Esophagus squamous epithelium (tissue), 5 donors: Measurements from ENCODE around the gene OR4K1. TPM values are rescaled to one million over a fixed set of nuclear protein-coding genes. Genes with fewer than 3 reads are reported as not detected.
"Not testable (repeated sequence)": the region's sequence is repeated elsewhere in the genome, so short reads cannot be mapped to it uniquely, and the experiment has no call there.

ENCODE experiments used
- DNase-seq: peaks from one replicate; lab custom pipeline; 2025; lab: John Stamatoyannopoulos, UW
- H3K27ac ChIP-seq, 4 donors: fragments of 200-600 bp; sonication (generic); one replicate each; pipeline ENCODE4 v1.5.1; 2016 to 2019; ENCODE audit warnings: mild to moderate bottlenecking in 1 of 4
- H3K27me3 ChIP-seq, 4 donors: fragments of 200-600 bp; sonication (generic); 1 replicate in 3 of 4; 2 replicates in 1 of 4; pipeline versions ENCODE4 v1.5.1 to v1.6.0; 2017 to 2021; ENCODE audit warnings: antibody characterized with exemption in 1 of 4
- H3K36me3 ChIP-seq, 3 donors: fragments of 200-600 bp; sonication (generic); one replicate each; pipeline ENCODE4 v1.5.1; 2016 to 2019
- H3K4me1 ChIP-seq, 3 donors: fragments of 200-600 bp; sonication (generic); one replicate each; pipeline ENCODE4 v1.5.1; 2017 to 2019
- H3K4me3 ChIP-seq, 4 donors: fragments of 200-600 bp; sonication (generic); 1 replicate in 3 of 4; 2 replicates in 1 of 4; pipeline ENCODE4 v1.5.1; 2016 to 2019; ENCODE audit warnings: mild to moderate bottlenecking in 2 of 4, moderate library complexity in 1 of 4
- H3K9me3 ChIP-seq, 3 donors: fragments of 200-600 bp; sonication (generic); one replicate each; pipeline ENCODE4 v1.5.1; 2016 to 2019
- CTCF ChIP-seq, 6 experiments: fragments of 450-650 bp in 4 of 6; fragments of 200-600 bp in 2 of 6; sonication (generic) in 2 of 6; IDR thresholded peaks; one replicate each; pipeline ENCODE4 v1.5.1; 2016 to 2019; ENCODE audit warnings: antibody characterized with exemption in 6 of 6, mild to moderate bottlenecking in 4 of 6, moderate library complexity in 4 of 6
- POLR2A ChIP-seq, 4 donors: fragments of 450-650 bp; IDR thresholded peaks; one replicate each; pipeline ENCODE4 v1.6.1; 2017; ENCODE audit warnings: antibody characterized with exemption in 4 of 4, mild to moderate bottlenecking in 4 of 4, moderate library complexity in 3 of 4
- WGBS, 2 donors: methylation state at CpG; one replicate each; pipeline ENCODE4 v1.1.5; 2018; 5-methylcytosine and 5-hydroxymethylcytosine counted together
- intact Hi-C: fragments of 100-400 bp; cut with DNase I; formaldehyde crosslinking; loops from one replicate; pipeline ENCODE4 v1.15.0; 2022
- total RNA-seq, 4 donors: library from RNA; depleted of rRNA; stranded (reverse); fragments of >200 nt; gene quantifications; one replicate each; pipeline ENCODE4 v1.1.0, GENCODE V29; 2016
- donor health status: DM: yes; HTN: yes; CAD: no.

The OR4K1 gene
- total RNA-seq, 4 donors from 2014 or later = not detected

GRCh38 chr14:19920021-19920657 is 10.6 kb upstream of the OR4K1 start, which contains the start of gene OR4K5:
TSS of gene OR4K5 (plus strand) at chr14:19920607. CDS start at chr14:19920607, 0 bp downstream.
- no peaks in the 10 kb centered on the region for H3K36me3 ChIP-seq
- H3K9me3 ChIP-seq = peaks cover 0 to 15% (median 3%) of the 10 kb centered on the region in 3 donors
- no peak for DNase-seq
- intact Hi-C loops = no loop called here
- no peak within 1 kb of the TSS for H3K4me3 ChIP-seq
- H3K27ac ChIP-seq = no peak within 1 kb of the TSS
- no peaks in the 10 kb centered on the region for H3K4me1 ChIP-seq
- TF ChIP-seq POLR2A (IDR thresholded peaks at IDR 0.05) = no peak
- no peak for TF ChIP-seq CTCF (IDR thresholded peaks at IDR 0.05)
- no peaks in the 10 kb centered on the region for H3K27me3 ChIP-seq

GRCh38 chr14:19941668-19942067 is 11.0 kb downstream of the OR4K1 start:
- Histone ChIP-seq H3K9me3 (peaks cover 0 to 7% (median 3%) of the 10 kb centered on the region in 3 donors), H3K4me3 (no peak overlapping the region), H3K4me1 (no peaks in the 10 kb centered on the region), H3K27ac (no peak overlapping the region), H3K27me3 (no peaks in the 10 kb centered on the region), H3K36me3 (no peaks in the 10 kb centered on the region)
- intact Hi-C loops = no loop called here
- 63 to 70% methylated on average over 1 of the region's 1 CpG for WGBS, 2 donors
- TF ChIP-seq POLR2A (IDR thresholded peaks at IDR 0.05) = no peak
- no peak for TF ChIP-seq CTCF (IDR thresholded peaks at IDR 0.05)
- DNase-seq = no peak

GRCh38 chr14:19947413-19948090 is 16.8 kb downstream of the OR4K1 start:
- no peaks in the 10 kb centered on the region for H3K4me1 ChIP-seq
- H3K27ac ChIP-seq = no peak overlapping the region
- DNase-seq = no peak
- H3K36me3 ChIP-seq = no peaks in the 10 kb centered on the region
- intact Hi-C loops = no loop called here
- no peak overlapping the region for H3K4me3 ChIP-seq
- no peaks in the 10 kb centered on the region for H3K27me3 ChIP-seq
- H3K9me3 ChIP-seq = no peaks in the 10 kb centered on the region
- no peak for TF ChIP-seq POLR2A (IDR thresholded peaks at IDR 0.05)
- TF ChIP-seq CTCF (IDR thresholded peaks at IDR 0.05) = no peak
- 68 to 83% methylated on average over 3 of the region's 3 CpGs for WGBS, 2 donors

GRCh38 chr14:19949218-19949617 is 18.5 kb downstream of the OR4K1 start:
- no peaks in the 10 kb centered on the region for H3K9me3 ChIP-seq
- no peak overlapping the region for H3K27ac ChIP-seq
- DNase-seq = no peak
- no peak for TF ChIP-seq POLR2A (IDR thresholded peaks at IDR 0.05)
- TF ChIP-seq CTCF (IDR thresholded peaks at IDR 0.05) = no peak
- intact Hi-C loops = no loop called here
- H3K4me3 ChIP-seq = no peak overlapping the region
- WGBS, 2 donors = 31 to 54% methylated on average over 2 of the region's 2 CpGs
- no peaks in the 10 kb centered on the region for H3K4me1 ChIP-seq
- no peaks in the 10 kb centered on the region for H3K27me3 ChIP-seq
- no peaks in the 10 kb centered on the region for H3K36me3 ChIP-seq

GRCh38 chr14:19969735-19970134 is 39.0 kb downstream of the OR4K1 start:
- H3K27me3 ChIP-seq, H3K36me3 ChIP-seq, DNase-seq, H3K9me3 ChIP-seq, H3K4me1 ChIP-seq, H3K27ac ChIP-seq, H3K4me3 ChIP-seq, intact Hi-C loops: not testable (repeated sequence)
- 45 to 80% methylated on average over 2 of the region's 2 CpGs for WGBS, 2 donors
